ENCODE data around the gene ADCY1. TPM values are rescaled to one million over a fixed set of nuclear protein-coding genes. Genes with fewer than 3 reads are reported as not detected.
A peak's percentile ranks its signal among the peaks of the same experiment; 100 is the strongest.

The ADCY1 gene
- total and polyA plus RNA-seq, 4 donors, result 21.8 to 79.2 (median 72.3) TPM

GRCh38 chr7:45564886-45565455 lies 9.2 kb upstream of the ADCY1 start:
- H3K9me3 ChIP-seq (ENCODE audit: control insufficient read depth, insufficient read depth, low read length), result no peaks in the 10 kb centered on the region
- no peaks in the 10 kb centered on the region for H3K27me3 ChIP-seq (ENCODE audit: control insufficient read depth, insufficient read depth, low read length)
- H3K4me3 ChIP-seq (ENCODE audit: low read depth, low read length), result no peak overlapping the region
- no peak for DNase-seq (ENCODE audit: low read depth in 4 of 6, low spot score in 6 of 6)
- H3K4me1 ChIP-seq (ENCODE audit: control insufficient read depth, insufficient read depth, low read length), result peaks cover 25% of the 10 kb centered on the region
- H3K27ac ChIP-seq (ENCODE audit: low read depth, low read length), result peak overlapping the region; percentile 4
- WGBS (ENCODE audit: insufficient coverage), result 83% methylated on average over 8 of the region's 9 CpGs
- H3K36me3 ChIP-seq (ENCODE audit: control insufficient read depth, insufficient read depth, low read length), result no peaks in the 10 kb centered on the region

GRCh38 chr7:45566386-45566785 lies 7.8 kb upstream of the ADCY1 start:
- Histone ChIP-seq H3K27ac (ENCODE audit: low read depth, low read length) (no peak overlapping the region), H3K4me3 (ENCODE audit: low read depth, low read length) (no peak overlapping the region), H3K9me3 (ENCODE audit: control insufficient read depth, insufficient read depth, low read length) (no peaks in the 10 kb centered on the region), H3K36me3 (ENCODE audit: control insufficient read depth, insufficient read depth, low read length) (no peaks in the 10 kb centered on the region), H3K4me1 (ENCODE audit: control insufficient read depth, insufficient read depth, low read length) (peaks cover 23% of the 10 kb centered on the region), H3K27me3 (ENCODE audit: control insufficient read depth, insufficient read depth, low read length) (no peaks in the 10 kb centered on the region)
- no peak for DNase-seq (ENCODE audit: low read depth in 4 of 6, low spot score in 6 of 6)
- 89% methylated on average over 4 of the region's 5 CpGs for WGBS (ENCODE audit: insufficient coverage)

GRCh38 chr7:45566961-45567360 lies 7.2 kb upstream of the ADCY1 start:
- H3K27ac ChIP-seq (ENCODE audit: low read depth, low read length), result no peak overlapping the region
- H3K9me3 ChIP-seq (ENCODE audit: control insufficient read depth, insufficient read depth, low read length), result no peaks in the 10 kb centered on the region
- peaks cover 21% of the 10 kb centered on the region for H3K4me1 ChIP-seq (ENCODE audit: control insufficient read depth, insufficient read depth, low read length)
- 100% methylated on average over 4 of the region's 4 CpGs for WGBS (ENCODE audit: insufficient coverage)
- no peak for DNase-seq (ENCODE audit: low read depth in 4 of 6, low spot score in 6 of 6)
- H3K4me3 ChIP-seq (ENCODE audit: low read depth, low read length), result no peak overlapping the region
- H3K36me3 ChIP-seq (ENCODE audit: control insufficient read depth, insufficient read depth, low read length), result no peaks in the 10 kb centered on the region
- H3K27me3 ChIP-seq (ENCODE audit: control insufficient read depth, insufficient read depth, low read length), result no peaks in the 10 kb centered on the region

GRCh38 chr7:45567713-45568112 lies 6.5 kb upstream of the ADCY1 start:
- Histone ChIP-seq H3K36me3 (ENCODE audit: control insufficient read depth, insufficient read depth, low read length) (no peaks in the 10 kb centered on the region), H3K27me3 (ENCODE audit: control insufficient read depth, insufficient read depth, low read length) (no peaks in the 10 kb centered on the region), H3K4me3 (ENCODE audit: low read depth, low read length) (no peak overlapping the region), H3K9me3 (ENCODE audit: control insufficient read depth, insufficient read depth, low read length) (no peaks in the 10 kb centered on the region), H3K27ac (ENCODE audit: low read depth, low read length) (no peak overlapping the region), H3K4me1 (ENCODE audit: control insufficient read depth, insufficient read depth, low read length) (peaks cover 18% of the 10 kb centered on the region)
- no peak for DNase-seq (ENCODE audit: low read depth in 4 of 6, low spot score in 6 of 6)
- 100% methylated on average over 1 of the region's 1 CpG for WGBS (ENCODE audit: insufficient coverage)

- no peak for DNase-seq (ENCODE audit: low read depth in 4 of 6, low spot score in 6 of 6)
- H3K9me3 ChIP-seq (ENCODE audit: control insufficient read depth, insufficient read depth, low read length), result no peaks in the 10 kb centered on the region
- H3K36me3 ChIP-seq (ENCODE audit: control insufficient read depth, insufficient read depth, low read length), result no peaks in the 10 kb centered on the region
- peaks cover 4% of the 10 kb centered on the region for H3K27me3 ChIP-seq (ENCODE audit: control insufficient read depth, insufficient read depth, low read length)
- no peak overlapping the region for H3K27ac ChIP-seq (ENCODE audit: low read depth, low read length)
- H3K4me3 ChIP-seq (ENCODE audit: low read depth, low read length), result no peak overlapping the region
- peaks cover 23% of the 10 kb centered on the region for H3K4me1 ChIP-seq (ENCODE audit: control insufficient read depth, insufficient read depth, low read length)
- 89% methylated on average over 7 of the region's 10 CpGs for WGBS (ENCODE audit: insufficient coverage)
These were observed 5.5 kb upstream of the ADCY1 start for GRCh38 chr7:45568536-45569289.

- H3K27me3 ChIP-seq (ENCODE audit: control insufficient read depth, insufficient read depth, low read length), result peaks cover 8% of the 10 kb centered on the region
- H3K9me3 ChIP-seq (ENCODE audit: control insufficient read depth, insufficient read depth, low read length), result no peaks in the 10 kb centered on the region
- no peaks in the 10 kb centered on the region for H3K36me3 ChIP-seq (ENCODE audit: control insufficient read depth, insufficient read depth, low read length)
- no peak overlapping the region for H3K27ac ChIP-seq (ENCODE audit: low read depth, low read length)
- DNase-seq (ENCODE audit: low read depth in 4 of 6, low spot score in 6 of 6), result no peak
- H3K4me3 ChIP-seq (ENCODE audit: low read depth, low read length), result no peak overlapping the region
- 60% methylated on average over 1 of the region's 1 CpG for WGBS (ENCODE audit: insufficient coverage)
- H3K4me1 ChIP-seq (ENCODE audit: control insufficient read depth, insufficient read depth, low read length), result peaks cover 21% of the 10 kb centered on the region
These were observed 4.9 kb upstream of the ADCY1 start for GRCh38 chr7:45569290-45569685.

GRCh38 chr7:45570797-45571196 lies 3.4 kb upstream of the ADCY1 start:
- DNase-seq (ENCODE audit: low read depth in 4 of 6, low spot score in 6 of 6), result no peak
- 80% methylated on average over 1 of the region's 9 CpGs for WGBS (ENCODE audit: insufficient coverage)
- H3K4me1 ChIP-seq (ENCODE audit: control insufficient read depth, insufficient read depth, low read length), result peaks cover 19% of the 10 kb centered on the region
- H3K27me3 ChIP-seq (ENCODE audit: control insufficient read depth, insufficient read depth, low read length), result peaks cover 17% of the 10 kb centered on the region
- no peaks in the 10 kb centered on the region for H3K36me3 ChIP-seq (ENCODE audit: control insufficient read depth, insufficient read depth, low read length)
- no peak overlapping the region for H3K4me3 ChIP-seq (ENCODE audit: low read depth, low read length)
- no peak overlapping the region for H3K27ac ChIP-seq (ENCODE audit: low read depth, low read length)
- no peaks in the 10 kb centered on the region for H3K9me3 ChIP-seq (ENCODE audit: control insufficient read depth, insufficient read depth, low read length)

- Histone ChIP-seq H3K9me3 (ENCODE audit: control insufficient read depth, insufficient read depth, low read length) (no peaks in the 10 kb centered on the region), H3K27me3 (ENCODE audit: control insufficient read depth, insufficient read depth, low read length) (peaks cover 22% of the 10 kb centered on the region), H3K36me3 (ENCODE audit: control insufficient read depth, insufficient read depth, low read length) (no peaks in the 10 kb centered on the region), H3K27ac (ENCODE audit: low read depth, low read length) (no peak overlapping the region), H3K4me3 (ENCODE audit: low read depth, low read length) (peak overlapping the region; percentile 44), H3K4me1 (ENCODE audit: control insufficient read depth, insufficient read depth, low read length) (peaks cover 36% of the 10 kb centered on the region)
- 43% methylated on average over 8 of the region's 11 CpGs for WGBS (ENCODE audit: insufficient coverage)
- no peak for DNase-seq (ENCODE audit: low read depth in 4 of 6, low spot score in 6 of 6)
These were observed 964 bp upstream of the ADCY1 start for GRCh38 chr7:45573204-45573603.

- no peaks in the 10 kb centered on the region for H3K36me3 ChIP-seq (ENCODE audit: control insufficient read depth, insufficient read depth, low read length)
- H3K4me3 ChIP-seq (ENCODE audit: low read depth, low read length), result peak overlapping the region; percentile 63
- under 1% methylated on average over 60 of the region's 60 CpGs for WGBS (ENCODE audit: insufficient coverage)
- H3K27me3 ChIP-seq (ENCODE audit: control insufficient read depth, insufficient read depth, low read length), result peaks cover 22% of the 10 kb centered on the region
- H3K9me3 ChIP-seq (ENCODE audit: control insufficient read depth, insufficient read depth, low read length), result no peaks in the 10 kb centered on the region
- peaks cover 45% of the 10 kb centered on the region for H3K4me1 ChIP-seq (ENCODE audit: control insufficient read depth, insufficient read depth, low read length)
- no peak overlapping the region for H3K27ac ChIP-seq (ENCODE audit: low read depth, low read length)
- DNase-seq (ENCODE audit: low read depth in 4 of 6, low spot score in 6 of 6), result no peak
These were observed 174 bp downstream of the ADCY1 start for GRCh38 chr7:45574416-45574668.

All from spinal cord (tissue), 10 donors.